Colonic mucosa (tissue), 4 donors: ENCODE results near the gene CFD. TPM values are rescaled to one million over a fixed set of nuclear protein-coding genes. Genes with fewer than 3 reads are reported as not detected.
A peak's percentile ranks its signal among the peaks of the same experiment; 100 is the strongest.
"Not testable (repeated sequence)": the region's sequence is repeated elsewhere in the genome, so short reads cannot be mapped to it uniquely, and the experiment has no call there.

Experiments
- DNase-seq: peaks from one replicate; pipeline ENCODE4 v3.0.0-alpha.2; 2020
- H3K27ac ChIP-seq: fragments of 200-600 bp; one replicate; pipeline ENCODE4 v1.8.0; 2021
- H3K27me3 ChIP-seq: fragments of 200-600 bp; one replicate; pipeline ENCODE4 v1.8.0; 2021
- H3K36me3 ChIP-seq: fragments of 200-600 bp; one replicate; pipeline ENCODE4 v1.8.0; 2021
- H3K4me1 ChIP-seq: fragments of 200-600 bp; one replicate; pipeline ENCODE4 v1.8.0; 2021; ENCODE audit warnings: mild to moderate bottlenecking
- H3K4me3 ChIP-seq: fragments of 200-600 bp; one replicate; pipeline ENCODE4 v1.8.0; 2021
- H3K9ac ChIP-seq, 2 donors: one replicate each; pipeline ENCODE4 v1.7.0; 2013; ENCODE audit warnings: control low read depth in 2 of 2, low read depth in 2 of 2, low read length in 2 of 2
- H3K9me3 ChIP-seq: fragments of 200-600 bp; one replicate; pipeline ENCODE4 v1.8.0; 2021
- CTCF ChIP-seq: fragments of 200-600 bp; IDR thresholded peaks from one replicate; pipeline ENCODE4 v1.8.0; 2022; ENCODE audit warnings: antibody characterized with exemption, mild to moderate bottlenecking
- intact Hi-C: fragments of 100-400 bp; cut with DNase I; formaldehyde crosslinking; loops from one replicate; pipeline ENCODE4 v1.14.1; 2022
- total RNA-seq, 2 donors: library from RNA; stranded (reverse); fragmentation: NEBNext Ultra II Directional in 1 of 2; extraction: Animal tissue kit (Norgen Biotek cat#: 25700) in 1 of 2; gene quantifications; one replicate each; pipeline ENCODE4 v1.2.1, GENCODE V29; 2021
- donor health status: healthy.
- donor health status: DM: no; HTN: no; CAD: no.
- donor health status: DM: no; HTN: no; CAD: no.

The CFD gene
- total RNA-seq, 2 donors from 2014 or later = 42.2 to 55.3 TPM

- Histone ChIP-seq H3K9me3 (no peaks in the 10 kb centered on the region), H3K27ac (no peak within 1 kb of the TSS), H3K27me3 (peaks cover 33% of the 10 kb centered on the region), H3K4me3 (no peak within 1 kb of the TSS), H3K36me3 (no peaks in the 10 kb centered on the region), H3K4me1 (peaks cover 9% of the 10 kb centered on the region), H3K9ac (no peak within 1 kb of the TSS)
- TF ChIP-seq CTCF = no peak
- intact Hi-C loops = no loop called here
- no peak for DNase-seq
Measured at GRCh38 chr19:840519-841206, 18.8 kb upstream of the CFD start, which contains the start of gene PRTN3. TSS of gene PRTN3 (plus strand) at chr19:840999. CDS start at chr19:841009, 10 bp downstream.

GRCh38 chr19:842802-843179 is 16.7 kb upstream of the CFD start:
- intact Hi-C loops, H3K36me3 ChIP-seq, H3K4me1 ChIP-seq, DNase-seq, H3K4me3 ChIP-seq, H3K27ac ChIP-seq, H3K9me3 ChIP-seq, H3K9ac ChIP-seq: not testable (repeated sequence)
- peaks cover 42% of the 10 kb centered on the region for H3K27me3 ChIP-seq

DNA sequence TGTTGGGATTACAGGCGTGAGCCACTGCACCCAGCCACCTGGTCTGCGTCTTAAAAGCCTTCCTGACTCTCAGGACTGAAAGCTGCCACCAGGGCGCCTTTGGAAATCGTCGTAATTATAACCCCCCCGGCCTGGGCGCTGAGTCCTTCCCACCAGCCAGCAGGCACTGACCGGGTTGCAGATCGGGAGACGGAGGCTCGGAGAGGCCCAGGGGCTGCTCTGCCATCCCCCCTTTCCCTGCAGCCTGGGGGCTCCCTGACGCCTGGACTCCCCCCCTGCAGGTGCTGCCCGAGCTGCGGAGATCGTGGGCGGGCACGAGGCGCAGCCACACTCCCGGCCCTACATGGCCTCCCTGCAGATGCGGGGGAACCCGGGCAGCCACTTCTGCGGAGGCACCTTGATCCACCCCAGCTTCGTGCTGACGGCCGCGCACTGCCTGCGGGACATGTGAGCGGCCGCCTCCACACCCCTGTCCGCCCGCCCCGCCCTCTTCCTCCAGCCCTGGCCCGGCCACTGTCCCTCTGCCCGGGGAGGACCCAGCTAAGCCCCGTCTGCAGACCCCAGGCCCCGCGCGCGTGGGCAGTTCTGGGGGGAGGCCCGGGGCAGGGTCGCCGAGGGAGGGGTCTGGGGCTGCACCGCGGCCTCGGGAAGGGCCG is 16.2 kb upstream of the CFD start:
- Histone ChIP-seq H3K4me1 (peaks cover 9% of the 10 kb centered on the region), H3K9ac (no peak overlapping the region), H3K27ac (no peak overlapping the region), H3K36me3 (no peaks in the 10 kb centered on the region), H3K9me3 (no peaks in the 10 kb centered on the region), H3K27me3 (peaks cover 46% of the 10 kb centered on the region), H3K4me3 (peak overlapping the region; percentile 5)
- DNase-seq = no peak
- intact Hi-C loops = no loop called here
- TF ChIP-seq CTCF = no peak

DNA sequence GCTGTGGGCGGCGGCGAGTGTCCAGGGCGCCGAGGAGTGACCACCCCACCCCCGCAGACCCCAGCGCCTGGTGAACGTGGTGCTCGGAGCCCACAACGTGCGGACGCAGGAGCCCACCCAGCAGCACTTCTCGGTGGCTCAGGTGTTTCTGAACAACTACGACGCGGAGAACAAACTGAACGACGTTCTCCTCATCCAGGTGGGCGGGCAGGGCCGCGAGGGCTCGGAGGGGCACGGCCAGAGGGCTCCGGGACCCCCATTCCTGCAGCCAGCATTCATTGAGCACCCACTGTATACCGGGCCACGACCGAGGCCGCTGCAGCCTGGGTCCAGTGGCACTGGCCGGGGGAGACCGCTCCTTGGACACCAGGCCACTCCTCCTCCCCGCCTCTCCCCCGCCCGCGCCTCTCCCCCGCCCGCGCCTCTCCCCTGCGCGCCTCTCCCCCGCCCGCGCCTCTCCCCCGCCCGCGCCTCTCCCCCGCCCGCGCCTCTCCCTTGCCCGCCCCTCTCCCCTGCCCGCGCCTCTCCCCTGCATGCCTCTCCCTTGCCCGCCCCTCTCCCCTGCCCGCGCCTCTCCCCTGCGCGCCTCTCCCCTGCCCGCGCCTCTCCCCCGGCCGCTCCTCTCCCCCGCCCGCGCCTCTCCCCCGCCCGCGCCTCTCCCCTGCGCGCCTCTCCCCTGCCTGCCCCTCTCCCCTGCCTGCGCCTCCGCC is 15.5 kb upstream of the CFD start:
- Histone ChIP-seq H3K27me3 (peaks cover 47% of the 10 kb centered on the region), H3K9ac (no peak overlapping the region)

GRCh38 chr19:844546-844971 is 14.9 kb upstream of the CFD start:
- Histone ChIP-seq H3K27me3 (peaks cover 47% of the 10 kb centered on the region), H3K9ac (no peak overlapping the region), H3K36me3 (no peaks in the 10 kb centered on the region), H3K9me3 (no peaks in the 10 kb centered on the region), H3K27ac (no peak overlapping the region), H3K4me3 (no peak overlapping the region), H3K4me1 (peaks cover 9% of the 10 kb centered on the region)
- DNase-seq = no peak
- TF ChIP-seq CTCF = no peak
- intact Hi-C loops = no loop called here

More for the DNA sequence above, 15.5 kb upstream of the CFD start:
- no peaks in the 10 kb centered on the region for H3K9me3 ChIP-seq
- H3K27ac ChIP-seq = no peak overlapping the region
- intact Hi-C loops = no loop called here
- peak overlapping the region; percentile 5 for H3K4me3 ChIP-seq
- no peak for TF ChIP-seq CTCF
- H3K4me1 ChIP-seq = peaks cover 9% of the 10 kb centered on the region
- H3K36me3 ChIP-seq = no peaks in the 10 kb centered on the region
- DNase-seq = no peak
